Cardiac muscle cell (in vitro differentiated cells and primary cell): Measurements from ENCODE around the gene TCL1B. TPM values are rescaled to one million over a fixed set of nuclear protein-coding genes. Genes with fewer than 3 reads are reported as not detected.

Experiments used
- DNase-seq, 2 donors: peaks; one replicate each; pipeline versions ENCODE4 v3.0.0 to v3.0.0-alpha.2; 2010 to 2017; ENCODE audit warnings: low read depth in 1 of 2, low spot score in 1 of 2
- H3K27ac ChIP-seq: fragments of 200-600 bp; sonication (generic); 2 replicates; pipeline ENCODE4 v1.5.1; 2016
- H3K27me3 ChIP-seq: fragments of 200-600 bp; sonication (generic); 2 replicates; pipeline ENCODE4 v1.6.0; 2016; ENCODE audit warnings: control low read depth
- H3K36me3 ChIP-seq: fragments of 200-600 bp; sonication (generic); 2 replicates; pipeline ENCODE4 v1.5.1; 2016; ENCODE audit warnings: control low read depth
- H3K4me1 ChIP-seq: fragments of 200-600 bp; sonication (generic); 2 replicates; pipeline ENCODE4 v1.8.1; 2017; ENCODE audit warnings: low read depth, mild to moderate bottlenecking, mixed run types
- H3K4me3 ChIP-seq: fragments of 200-600 bp; sonication (generic); 2 replicates; pipeline ENCODE4 v1.5.1; 2016; ENCODE audit warnings: mild to moderate bottlenecking
- H3K9me3 ChIP-seq: fragments of 200-600 bp; sonication (generic); 2 replicates; pipeline ENCODE4 v1.5.1; 2017; ENCODE audit warnings: low read depth, mild to moderate bottlenecking, control low read depth
- CTCF ChIP-seq: IDR thresholded peaks from 2 replicates; pipeline ENCODE4 v1.5.1; 2012; ENCODE audit warnings: low read depth, mild to moderate bottlenecking, low read length
- polyA plus RNA-seq: library from polyadenylated mRNA; unstranded; fragments of >200 nt; fragmentation: Nextera tagmentation; extraction: Ambion mirVana; gene quantifications from 2 replicates; pipeline ENCODE4 v1.2.1, GENCODE V29; 2016
- total RNA-seq: library from RNA; depleted of rRNA; stranded (reverse); fragments of >200 nt; gene quantifications from 2 replicates; pipeline ENCODE4 v1.2.3, GENCODE V29; 2016

The TCL1B gene
- total and polyA plus RNA-seq, 2 experiments from 2014 or later, result not detected

- Histone ChIP-seq H3K4me3 (no peak overlapping the region), H3K9me3 (no peaks in the 10 kb centered on the region), H3K27ac (no peak overlapping the region), H3K36me3 (no peaks in the 10 kb centered on the region), H3K4me1 (no peaks in the 10 kb centered on the region), H3K27me3 (no peaks in the 10 kb centered on the region)
- no peak for DNase-seq
- no peak for TF ChIP-seq CTCF
Observed at GRCh38 chr14:95690815-95691214, 4.6 kb downstream of the TCL1B start.

GRCh38 chr14:95691591-95691990, 5.4 kb downstream of the TCL1B start:
- H3K27me3 ChIP-seq, result no peaks in the 10 kb centered on the region

GRCh38 chr14:95692109-95692508, 5.9 kb downstream of the TCL1B start:
- Histone ChIP-seq H3K27ac (no peak overlapping the region), H3K36me3 (no peaks in the 10 kb centered on the region), H3K27me3 (no peaks in the 10 kb centered on the region), H3K4me1 (no peaks in the 10 kb centered on the region), H3K9me3 (no peaks in the 10 kb centered on the region), H3K4me3 (no peak overlapping the region)
- no peak for TF ChIP-seq CTCF
- DNase-seq, result no peak

More at GRCh38 chr14:95691591-95691990, 5.4 kb downstream of the TCL1B start:
- no peak for DNase-seq
- TF ChIP-seq CTCF, result no peak
- Histone ChIP-seq H3K4me1 (no peaks in the 10 kb centered on the region), H3K36me3 (no peaks in the 10 kb centered on the region), H3K4me3 (no peak overlapping the region), H3K9me3 (no peaks in the 10 kb centered on the region), H3K27ac (no peak overlapping the region)

GRCh38 chr14:95695051-95695450, 8.8 kb downstream of the TCL1B start:
- H3K36me3 ChIP-seq, result no peaks in the 10 kb centered on the region
- no peaks in the 10 kb centered on the region for H3K4me1 ChIP-seq
- no peak overlapping the region for H3K27ac ChIP-seq
- TF ChIP-seq CTCF, result no peak
- H3K9me3 ChIP-seq, result no peaks in the 10 kb centered on the region
- no peak overlapping the region for H3K4me3 ChIP-seq
- peaks cover 9% of the 10 kb centered on the region for H3K27me3 ChIP-seq
- no peak for DNase-seq

- no peaks in the 10 kb centered on the region for H3K36me3 ChIP-seq
- H3K27me3 ChIP-seq, result peaks cover 18% of the 10 kb centered on the region
- H3K27ac ChIP-seq, result no peak overlapping the region
- H3K4me3 ChIP-seq, result no peak overlapping the region
- H3K9me3 ChIP-seq, result no peaks in the 10 kb centered on the region
- no peak for TF ChIP-seq CTCF
- no peaks in the 10 kb centered on the region for H3K4me1 ChIP-seq
- no peak for DNase-seq
Observed at GRCh38 chr14:95695913-95696312, 9.7 kb downstream of the TCL1B start.

- no peak overlapping the region for H3K4me3 ChIP-seq
- TF ChIP-seq CTCF, result no peak
- no peaks in the 10 kb centered on the region for H3K9me3 ChIP-seq
- H3K4me1 ChIP-seq, result no peaks in the 10 kb centered on the region
- H3K27ac ChIP-seq, result no peak overlapping the region
- H3K36me3 ChIP-seq, result no peaks in the 10 kb centered on the region
- peaks cover 26% of the 10 kb centered on the region for H3K27me3 ChIP-seq
- no peak for DNase-seq
Observed at GRCh38 chr14:95696741-95697140, 10.5 kb downstream of the TCL1B start.
